SK-N-SH (cell line): ENCODE results near the gene DHDH. TPM values are rescaled to one million over a fixed set of nuclear protein-coding genes. Genes with fewer than 3 reads are reported as not detected.

Experiments
- CTCF ChIA-PET: fragments of 300-600, 350-600 bp; formaldehyde crosslinking; extraction: SDS; loops from one replicate; lab custom pipeline; 2021; lab: Yijun Ruan, JAX
- POLR2A ChIA-PET: fragments of 350-600 bp; sonication (Branson Sonifier 250); formaldehyde crosslinking; extraction: SDS; loops from one replicate; lab custom pipeline; 2020; ENCODE audit warnings: antibody characterized with exemption, inconsistent platforms; lab: Yijun Ruan, JAX
- DNase-seq: peaks from one replicate; pipeline ENCODE4 v3.0.0; 2012
- H2AFZ ChIP-seq: fragments of 200-600 bp; sonication (generic); 2 replicates; pipeline ENCODE4 v1.8.1; 2016; ENCODE audit warnings: antibody characterized with exemption, mild to moderate bottlenecking, low read depth
- H3F3A ChIP-seq: fragments of 200-600 bp; sonication (generic); replicated peaks from 2 replicates; pipeline ENCODE3; 2016; ENCODE audit warnings: antibody characterized with exemption, mild to moderate bottlenecking; ENCODE audit not compliant: insufficient read depth
- H3K27ac ChIP-seq, 2 experiments: fragments of 200-500 bp in 1 of 2; fragments of 200-600 bp in 1 of 2; sonication (Bioruptor generic) in 1 of 2; sonication (generic), shearing (Covaris generic) in 1 of 2; 2 replicates each; pipeline versions ENCODE4 v1.5.1 to v1.6.1; 2014 to 2016; ENCODE audit warnings: low read depth in 2 of 2, inconsistent platforms in 1 of 2, low read length in 1 of 2, mild to moderate bottlenecking in 1 of 2, mixed read lengths in 1 of 2
- H3K27me3 ChIP-seq: fragments of 200-600 bp; sonication (generic), shearing (Covaris generic); 2 replicates; pipeline ENCODE4 v1.6.1; 2016; ENCODE audit warnings: mixed run types; ENCODE audit not compliant: insufficient read depth
- H3K36me3 ChIP-seq, 2 experiments: fragments of 200-500 bp in 1 of 2; fragments of 200-600 bp in 1 of 2; sonication (Bioruptor generic) in 1 of 2; sonication (generic) in 1 of 2; replicated peaks in 1 of 2; 2 replicates each; pipeline versions ENCODE3 to v1.5.1; 2014 to 2016; ENCODE audit warnings: low read length in 1 of 2, mild to moderate bottlenecking in 1 of 2; ENCODE audit not compliant: insufficient read depth in 2 of 2, control insufficient read depth in 1 of 2
- H3K4me1 ChIP-seq, 2 experiments: fragments of 200-500 bp in 1 of 2; fragments of 200-600 bp in 1 of 2; sonication (Bioruptor generic) in 1 of 2; sonication (generic), shearing (Covaris generic) in 1 of 2; 2 replicates each; pipeline versions ENCODE4 v1.5.1 to v1.6.1; 2014 to 2016; ENCODE audit warnings: low read depth in 1 of 2, low read length in 1 of 2, mixed run types in 1 of 2; ENCODE audit not compliant: insufficient read depth in 2 of 2, control insufficient read depth in 1 of 2
- H3K4me2 ChIP-seq: fragments of 200-600 bp; sonication (generic), shearing (Covaris generic); 2 replicates; pipeline ENCODE4 v1.6.1; 2017; ENCODE audit warnings: mixed run types
- H3K4me3 ChIP-seq, 2 experiments: fragments of 200-500 bp in 1 of 2; fragments of 200-600 bp in 1 of 2; sonication (Bioruptor generic) in 1 of 2; sonication (generic), shearing (Covaris generic) in 1 of 2; 2 replicates each; pipeline versions ENCODE4 v1.5.1 to v1.8.1; 2014 to 2016; ENCODE audit warnings: low read depth in 2 of 2, inconsistent platforms in 1 of 2, low read length in 1 of 2, mild to moderate bottlenecking in 1 of 2, mixed read lengths in 1 of 2, moderate library complexity in 1 of 2
- H3K79me2 ChIP-seq: fragments of 200-600 bp; sonication (generic); 2 replicates; pipeline ENCODE4 v1.8.1; 2017; ENCODE audit warnings: mild to moderate bottlenecking; ENCODE audit not compliant: insufficient read depth
- H3K9ac ChIP-seq: fragments of 200-600 bp; sonication (generic); 2 replicates; pipeline ENCODE4 v1.6.1; 2017; ENCODE audit warnings: mixed run types
- H3K9me2 ChIP-seq: fragments of 200-600 bp; sonication (generic); 2 replicates; pipeline ENCODE4 v1.6.1; 2017; ENCODE audit warnings: mixed run types
- H3K9me3 ChIP-seq: fragments of 200-600 bp; sonication (generic); 2 replicates; pipeline ENCODE4 v1.6.1; 2017; ENCODE audit warnings: mixed run types, mild to moderate bottlenecking, moderate library complexity
- H4K20me1 ChIP-seq: fragments of 200-600 bp; sonication (generic); 2 replicates; pipeline ENCODE4 v1.6.1; 2017; ENCODE audit warnings: mild to moderate bottlenecking, mixed run types; ENCODE audit not compliant: insufficient read depth
- EZH2phosphoT487 ChIP-seq: fragments of 200-600 bp; sonication (generic); IDR thresholded peaks from 2 replicates; pipeline ENCODE4 v1.6.1; 2017; ENCODE audit warnings: low read depth, mixed run types, mild to moderate bottlenecking, antibody characterized with exemption, moderate library complexity, borderline replicate concordance
- FOXJ3 ChIP-seq: sonication (generic); formaldehyde crosslinking; IDR thresholded peaks from 2 replicates; pipeline ENCODE4 v1.5.1; 2020; ENCODE audit warnings: mild to moderate bottlenecking, missing genetic modification reagents
- FOXM1 ChIP-seq: IDR thresholded peaks from 2 replicates; pipeline ENCODE4 v1.4.0; 2012; ENCODE audit warnings: low read depth, mild to moderate bottlenecking
- GABPA ChIP-seq: IDR thresholded peaks from 2 replicates; pipeline ENCODE4 v1.4.0; 2012; ENCODE audit warnings: low read depth, mild to moderate bottlenecking
- IRF3 ChIP-seq: fragments of 150-350 bp; IDR thresholded peaks from 2 replicates; pipeline ENCODE4 v1.6.1; 2016; ENCODE audit warnings: mild to moderate bottlenecking, low read depth, low read length
- JUND ChIP-seq: IDR thresholded peaks from 2 replicates; pipeline ENCODE4 v1.4.0; 2012
- NRF1 ChIP-seq: IDR thresholded peaks from 2 replicates; pipeline ENCODE4 v1.6.1; 2012; ENCODE audit warnings: low read depth, mild to moderate bottlenecking, low read length
- RAD21 ChIP-seq: IDR thresholded peaks from 2 replicates; pipeline ENCODE4 v1.6.1; 2012; ENCODE audit warnings: mild to moderate bottlenecking, low read length
- REST ChIP-seq: IDR thresholded peaks from 2 replicates; pipeline ENCODE4 v1.6.1; 2012; ENCODE audit warnings: mild to moderate bottlenecking, low read depth, low read length, moderate library complexity
- RFX5 ChIP-seq: IDR thresholded peaks from 2 replicates; pipeline ENCODE4 v1.6.1; 2012; ENCODE audit warnings: mild to moderate bottlenecking, improper control_type of control experiment, low read length
- RXRA ChIP-seq: IDR thresholded peaks from 2 replicates; pipeline ENCODE4 v1.4.0; 2012; ENCODE audit warnings: low read depth, mild to moderate bottlenecking, borderline replicate concordance
- TCF12 ChIP-seq: IDR thresholded peaks from 2 replicates; pipeline ENCODE4 v1.4.0; 2012
- USF2 ChIP-seq: fragments of 150-350 bp; IDR thresholded peaks from 2 replicates; pipeline ENCODE4 v1.6.1; 2017; ENCODE audit warnings: antibody characterized with exemption, low read length, low read depth, borderline replicate concordance
- ZBTB33 ChIP-seq: IDR thresholded peaks from 2 replicates; pipeline ENCODE4 v1.4.0; 2012; ENCODE audit warnings: low read depth, borderline replicate concordance
- WGBS: methylation state at CpG from one replicate; pipeline ENCODE4 v1.1.6; 2017; ENCODE audit warnings: low lambda C conversion rate; 5-methylcytosine and 5-hydroxymethylcytosine counted together
- polyA plus RNA-seq, 3 experiments: library from polyadenylated mRNA; depleted of rRNA; stranded (reverse); fragments of >200 nt; gene quantifications; 2 replicates each; pipeline ENCODE4 v1.2.3, GENCODE V29; 2012

DHDH gene
- polyA plus RNA-seq, 1 of the 3 experiments (the other 2 are of a cell fraction): 0.72 TPM

- peaks cover 13% of the 10 kb centered on the region for H3K79me2 ChIP-seq
- no peaks in the 10 kb centered on the region for H3K9me3 ChIP-seq
- TF ChIP-seq TCF12: no peak
- no peak for TF ChIP-seq IRF3
- TF ChIP-seq NRF1: no peak
- TF ChIP-seq ZBTB33: no peak
- TF ChIP-seq GABPA: no peak
- TF ChIP-seq RXRA: no peak
- TF ChIP-seq FOXM1: no peak
- TF ChIP-seq REST: no peak
- TF ChIP-seq FOXJ3 (CRISPR knock-in tag): no peak
- TF ChIP-seq RFX5: no peak
- TF ChIP-seq EZH2phosphoT487: no peak
- no peak for TF ChIP-seq JUND
- TF ChIP-seq RAD21: no peak
- TF ChIP-seq USF2: no peak
- WGBS: 65% methylated on average over 9 of the region's 9 CpGs
- no peak overlapping the region for H3K9ac ChIP-seq
- no peaks in the 10 kb centered on the region for H3F3A ChIP-seq
- H4K20me1 ChIP-seq: no peaks in the 10 kb centered on the region
- H3K27ac ChIP-seq: no peak overlapping the region
- H3K9me2 ChIP-seq: no peaks in the 10 kb centered on the region
- H3K36me3 ChIP-seq: peaks cover 0 to 3% of the 10 kb centered on the region in 2 experiments
- peaks cover 4 to 8% of the 10 kb centered on the region in 2 experiments; a peak in 2 of 4 replicates for H3K4me1 ChIP-seq
- DNase-seq: no peak
- no peak overlapping the region for H3K4me3 ChIP-seq
- H3K27me3 ChIP-seq: no peaks in the 10 kb centered on the region
- POLR2A ChIA-PET: no interaction called here
- H3K4me2 ChIP-seq: no peak overlapping the region
- CTCF ChIA-PET: interaction anchor here (2.9 kb wide), 1 partner anchor 20 kb away, joined by 7 read pairs; no protein-coding TSS in a partner anchor
- no peak overlapping the region for H2AFZ ChIP-seq
Observed at GRCh38 chr19:48950830-48951519, 17.5 kb downstream of the DHDH start.
